Endothelial cell of umbilical vein (primary cell): ENCODE measurements around the gene C1orf174.

Experiments
- FOS ChIP-seq: IDR thresholded peaks from 2 replicates; pipeline ENCODE4 v1.6.1; 2011; ENCODE audit warnings: mild to moderate bottlenecking, low read length, moderate library complexity, borderline replicate concordance; ENCODE audit not compliant: insufficient read depth
- TF ChIP-seq, protein P1 (sequence below), 2 donors: IDR thresholded peaks; 1 replicate in 1 of 2; 2 replicates in 1 of 2; pipeline ENCODE4 v1.5.1; 2011; ENCODE audit warnings: low read length in 2 of 2, mild to moderate bottlenecking in 2 of 2, moderate library complexity in 2 of 2, control low read depth in 1 of 2, inconsistent platforms in 1 of 2, low read depth in 1 of 2; ENCODE audit not compliant: insufficient read depth in 1 of 2; ENCODE audit errors: extremely low read depth in 1 of 2

DNA sequence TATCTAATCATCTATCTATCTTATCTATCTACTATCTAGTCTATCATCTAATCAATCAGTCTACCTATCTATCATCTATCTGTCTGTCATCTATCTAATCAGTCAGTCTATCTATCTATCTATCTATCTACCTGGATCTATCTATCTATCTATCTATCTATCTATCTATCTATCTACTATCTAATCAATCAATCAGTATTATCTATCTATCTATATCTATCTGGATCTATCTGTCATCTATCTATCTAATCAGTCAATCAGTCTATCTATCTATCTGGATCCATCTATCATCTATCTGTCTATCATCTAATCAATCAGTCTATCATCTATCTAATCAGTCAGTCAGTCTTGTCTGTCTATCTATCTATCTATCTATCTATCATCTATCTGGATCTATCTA lies 26.9 kb upstream of the C1orf174 start:
- TF ChIP-seq, protein P1, sequence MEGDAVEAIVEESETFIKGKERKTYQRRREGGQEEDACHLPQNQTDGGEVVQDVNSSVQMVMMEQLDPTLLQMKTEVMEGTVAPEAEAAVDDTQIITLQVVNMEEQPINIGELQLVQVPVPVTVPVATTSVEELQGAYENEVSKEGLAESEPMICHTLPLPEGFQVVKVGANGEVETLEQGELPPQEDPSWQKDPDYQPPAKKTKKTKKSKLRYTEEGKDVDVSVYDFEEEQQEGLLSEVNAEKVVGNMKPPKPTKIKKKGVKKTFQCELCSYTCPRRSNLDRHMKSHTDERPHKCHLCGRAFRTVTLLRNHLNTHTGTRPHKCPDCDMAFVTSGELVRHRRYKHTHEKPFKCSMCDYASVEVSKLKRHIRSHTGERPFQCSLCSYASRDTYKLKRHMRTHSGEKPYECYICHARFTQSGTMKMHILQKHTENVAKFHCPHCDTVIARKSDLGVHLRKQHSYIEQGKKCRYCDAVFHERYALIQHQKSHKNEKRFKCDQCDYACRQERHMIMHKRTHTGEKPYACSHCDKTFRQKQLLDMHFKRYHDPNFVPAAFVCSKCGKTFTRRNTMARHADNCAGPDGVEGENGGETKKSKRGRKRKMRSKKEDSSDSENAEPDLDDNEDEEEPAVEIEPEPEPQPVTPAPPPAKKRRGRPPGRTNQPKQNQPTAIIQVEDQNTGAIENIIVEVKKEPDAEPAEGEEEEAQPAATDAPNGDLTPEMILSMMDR (IDR thresholded peaks at IDR 0.05; ENCODE audit: extremely low read depth in 1 of 2, insufficient read depth in 1 of 2, low read depth in 1 of 2, low read length in 2 of 2): no peak
- TF ChIP-seq FOS: no peak
